GM18519 (cell line): ENCODE measurements around the gene POLR2B.
"Not testable (repeated sequence)": the region's sequence is repeated elsewhere in the genome, so short reads cannot be mapped to it uniquely, and the experiment has no call there.

Experiments used
- ATAC-seq: cut with Tn5 transposase; IDR thresholded peaks from one replicate; pipeline ENCODE4 v1.9.1; 2021; ENCODE audit warnings: mild to moderate bottlenecking, moderate library complexity; ENCODE audit not compliant: unreplicated experiment, low FRiP score

Gene POLR2B

DNA sequence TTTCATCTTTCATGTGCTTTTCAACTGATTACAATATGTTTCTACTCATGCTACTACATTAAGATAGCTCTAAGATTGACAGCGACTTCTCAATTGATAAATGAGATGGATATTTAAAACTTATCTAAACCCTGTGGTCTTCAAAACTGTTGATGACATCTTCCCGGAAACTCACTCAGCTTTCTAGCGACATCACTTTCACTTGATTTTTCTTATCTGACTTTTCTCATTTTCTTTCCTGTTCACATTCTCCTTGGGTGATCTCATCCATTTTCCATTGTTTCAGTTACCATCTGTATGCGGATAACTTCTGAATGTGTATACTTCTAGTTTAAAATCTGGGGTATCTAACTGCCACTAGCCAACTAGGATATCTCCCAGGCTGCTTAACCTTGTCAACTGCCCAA, 3.1 kb downstream of the POLR2B start:
- ATAC-seq = no peak

DNA sequence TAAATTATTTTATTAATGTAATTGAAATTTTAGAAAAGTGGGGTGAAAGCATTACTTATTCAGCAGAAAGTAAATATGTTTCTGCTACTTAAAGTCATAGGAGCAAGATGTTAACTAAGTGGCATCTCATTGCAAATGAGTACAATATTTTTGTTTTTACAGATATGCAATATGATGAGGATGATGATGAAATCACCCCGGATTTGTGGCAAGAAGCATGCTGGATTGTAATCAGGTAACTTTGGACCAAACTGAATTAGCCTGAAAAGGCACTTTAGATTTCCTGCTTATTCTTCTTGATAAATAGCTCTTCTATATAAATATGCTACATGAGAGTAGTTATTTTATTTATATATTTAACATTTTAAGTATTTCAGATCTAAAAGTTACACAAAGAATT, 7.5 kb downstream of the POLR2B start:
- ATAC-seq = no peak

DNA sequence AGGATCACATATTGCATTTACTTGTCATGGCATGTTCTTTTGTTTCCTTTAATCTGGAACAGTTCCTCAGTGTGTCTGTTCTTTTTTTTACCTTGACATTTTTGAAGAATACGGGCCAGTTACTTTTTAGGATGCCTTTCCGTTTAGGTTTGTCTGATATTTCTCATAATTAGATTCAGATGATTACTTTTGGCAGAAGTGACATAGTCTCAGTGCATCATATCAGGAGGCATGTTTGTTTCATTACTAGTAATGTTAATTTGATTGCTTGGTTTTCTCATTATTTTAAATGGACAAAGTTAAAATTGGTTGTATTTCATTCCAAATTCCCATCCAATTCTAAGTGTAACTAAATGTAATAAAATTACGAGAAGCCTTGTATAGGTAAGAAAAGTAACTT, 8.3 kb downstream of the POLR2B start:
- ATAC-seq = no peak

DNA sequence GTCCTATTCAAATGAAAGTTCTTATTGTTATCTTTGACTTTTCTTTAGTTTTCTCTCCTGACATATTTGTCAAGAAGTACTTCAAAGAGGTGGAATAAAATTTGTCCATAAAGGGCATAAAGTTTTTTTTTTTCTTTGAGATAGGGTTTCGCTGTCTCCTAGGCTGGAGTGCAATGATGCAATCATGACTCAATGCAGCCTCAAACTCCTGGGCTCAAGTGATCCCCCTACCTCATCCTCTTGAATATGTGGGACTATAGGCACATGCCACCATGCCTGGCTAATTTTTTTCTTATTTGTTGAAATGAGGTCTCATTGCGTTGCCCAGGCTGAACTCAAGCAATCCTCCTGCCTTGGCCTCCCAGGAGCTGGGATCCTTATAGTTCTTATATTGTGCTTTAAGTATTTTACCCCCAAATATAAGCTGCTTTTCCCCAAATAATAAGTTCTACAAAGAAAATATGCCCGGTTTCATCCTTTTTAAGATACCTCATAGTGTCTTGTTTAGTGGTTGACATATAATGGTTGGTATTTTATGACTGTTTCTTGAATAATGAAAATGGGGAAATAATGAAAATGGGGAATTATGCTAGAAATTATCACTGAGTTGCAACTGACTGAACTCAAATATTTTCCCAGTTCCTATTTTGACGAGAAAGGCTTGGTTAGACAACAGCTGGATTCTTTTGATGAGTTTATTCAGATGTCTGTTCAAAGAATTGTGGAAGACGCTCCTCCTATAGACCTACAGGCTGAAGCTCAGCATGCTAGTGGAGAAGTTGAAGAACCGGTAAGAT, 11.6 kb downstream of the POLR2B start:
- no peak for ATAC-seq

DNA sequence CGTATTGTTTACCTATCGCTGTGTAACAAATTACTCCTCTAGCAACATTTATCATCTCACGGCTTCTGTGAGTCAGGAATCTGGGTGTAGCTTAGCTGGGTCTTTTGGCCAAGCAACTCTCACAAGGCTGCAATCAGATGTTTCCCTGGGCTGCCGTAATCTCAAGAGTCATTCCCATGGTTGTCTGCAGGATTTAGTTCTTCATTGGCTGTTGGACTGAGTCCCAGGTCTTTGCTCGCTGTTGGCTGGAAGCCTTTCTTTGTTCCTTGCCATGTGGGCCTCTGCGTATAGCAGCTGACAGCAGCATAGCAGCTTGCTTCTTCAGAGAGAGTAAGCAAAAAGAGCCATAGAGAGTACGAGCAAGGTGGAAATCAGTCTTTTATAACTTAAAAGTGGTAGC, 16.8 kb downstream of the POLR2B start:
- no peak for ATAC-seq

DNA sequence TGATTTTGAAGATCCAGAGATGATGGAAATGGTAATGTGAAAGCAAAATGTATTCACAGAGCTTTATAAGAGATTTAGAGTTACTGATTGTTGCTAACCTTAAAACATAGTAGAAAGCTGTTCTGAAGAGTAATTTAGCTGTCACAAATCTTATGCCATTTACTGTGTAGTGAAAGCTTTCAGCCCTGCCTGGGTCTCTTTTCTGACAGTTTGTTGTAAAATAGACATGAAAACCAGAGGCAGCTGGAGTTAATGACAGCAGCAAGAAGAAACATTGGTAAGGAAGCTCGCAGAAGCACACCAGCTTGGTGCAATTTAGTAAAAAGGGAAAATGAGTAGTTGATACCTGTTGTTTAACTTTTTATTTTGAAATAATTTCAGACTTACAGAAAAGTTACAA, 21.1 kb downstream of the POLR2B start:
- no peak for ATAC-seq

DNA sequence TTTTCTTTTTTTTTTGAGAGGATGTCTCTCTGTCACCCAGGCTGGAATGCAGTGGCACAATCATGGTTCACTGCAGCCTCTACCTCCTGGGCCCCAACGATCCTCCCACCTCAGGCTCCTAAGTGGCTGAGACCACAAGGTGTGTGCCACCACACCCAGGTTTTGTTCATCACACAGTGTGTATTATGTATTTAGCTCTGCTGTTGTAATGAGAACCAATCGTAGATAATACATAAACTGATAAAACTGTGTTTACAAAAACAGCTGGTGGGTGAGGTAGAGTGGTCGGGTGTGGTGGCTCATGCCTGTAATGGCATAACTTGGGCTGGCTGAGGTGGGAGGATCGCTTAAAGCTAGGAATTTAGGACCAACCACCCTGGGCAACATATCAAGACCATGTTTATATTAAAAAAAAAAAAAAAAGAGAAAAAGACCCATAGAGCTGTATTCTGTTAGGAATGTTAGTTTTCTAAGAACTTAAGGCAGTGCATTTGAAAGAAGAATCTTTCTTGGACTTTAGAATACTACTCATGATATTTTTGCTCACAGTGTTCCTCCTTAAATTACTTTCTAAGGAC, 34.9 kb downstream of the POLR2B start:
- no peak for ATAC-seq

DNA sequence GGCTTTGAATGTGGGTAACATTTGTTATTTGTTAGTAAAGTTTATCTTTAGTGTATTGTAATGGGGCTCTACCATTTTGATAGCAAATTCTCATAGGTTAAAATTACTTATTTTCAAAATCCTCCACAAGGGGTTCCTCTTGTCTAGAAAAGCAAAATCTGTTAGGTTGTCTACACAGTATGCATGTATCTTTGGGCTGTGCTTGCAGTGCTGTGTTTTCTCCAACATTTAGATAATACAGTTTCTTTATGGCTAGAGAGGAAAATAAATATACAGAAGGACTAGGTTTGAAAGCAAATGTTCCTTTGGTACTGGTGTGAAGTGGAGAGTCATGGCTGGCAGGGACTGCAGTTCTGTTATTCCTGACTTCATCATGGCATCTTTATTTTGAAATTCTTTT, 40.3 kb downstream of the POLR2B start:
- no peak for ATAC-seq

DNA sequence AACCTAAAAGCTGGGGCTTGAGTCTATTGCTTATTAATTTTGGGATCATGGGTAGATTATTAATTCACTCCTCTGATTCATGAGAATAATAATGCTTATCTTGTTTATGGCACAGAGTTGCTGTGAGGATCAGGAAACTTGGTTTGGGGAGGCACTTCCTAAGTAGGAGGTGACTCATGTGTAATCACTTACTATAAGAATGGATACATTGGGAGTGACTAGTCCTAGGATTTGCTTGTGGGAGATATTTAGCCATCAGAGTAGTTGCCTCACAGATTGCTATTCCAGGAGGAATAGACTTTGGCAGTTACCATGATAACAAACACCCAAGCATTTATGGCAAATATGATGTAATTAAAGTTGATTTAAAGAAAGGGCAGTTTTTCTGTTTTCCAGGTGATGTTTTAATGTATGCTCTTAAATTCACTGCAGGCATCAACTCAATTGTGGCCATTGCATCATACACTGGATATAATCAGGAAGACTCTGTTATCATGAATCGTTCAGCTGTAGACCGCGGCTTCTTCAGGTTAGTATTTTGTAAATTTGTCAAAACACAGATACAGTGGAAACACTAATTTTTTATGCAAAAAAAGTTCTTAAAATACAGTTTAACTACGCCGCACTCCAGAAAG, 41.9 kb downstream of the POLR2B start:
- no peak for ATAC-seq

DNA sequence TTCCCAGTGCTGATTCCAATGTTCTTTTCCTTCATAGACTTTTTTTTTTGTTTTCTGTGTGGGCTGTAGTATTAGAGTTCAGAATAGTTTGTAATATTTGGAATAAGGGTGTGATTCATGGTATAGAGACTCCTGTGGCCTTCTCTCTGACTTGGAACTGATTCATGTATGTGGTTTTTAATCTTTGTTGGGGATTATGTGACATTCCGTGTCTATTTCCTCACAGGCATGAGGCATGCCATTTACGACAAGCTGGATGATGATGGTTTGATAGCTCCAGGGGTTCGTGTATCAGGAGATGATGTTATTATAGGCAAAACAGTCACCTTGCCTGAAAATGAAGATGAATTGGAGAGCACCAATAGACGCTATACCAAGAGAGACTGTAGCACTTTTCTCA, 44.4 kb downstream of the POLR2B start:
- ATAC-seq = no peak

DNA sequence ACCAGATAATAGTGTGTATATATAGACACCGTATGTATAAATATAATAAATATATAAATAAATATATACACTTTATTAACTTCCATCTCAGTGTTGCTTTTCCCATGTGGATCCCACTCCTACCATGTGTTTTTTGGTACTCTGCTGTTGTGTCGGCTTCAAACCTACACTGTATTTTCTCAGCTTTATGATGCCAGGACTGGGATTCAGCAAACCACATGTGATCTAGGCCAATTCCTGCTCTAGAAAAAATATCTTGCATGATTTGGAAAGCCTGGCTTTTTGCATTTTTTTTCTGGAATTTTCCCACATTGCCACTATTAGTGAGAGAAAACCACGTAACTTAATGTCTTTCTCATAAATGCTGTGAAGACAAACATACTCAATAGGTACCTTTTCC, 55.8 kb downstream of the POLR2B start:
- no peak for ATAC-seq

DNA sequence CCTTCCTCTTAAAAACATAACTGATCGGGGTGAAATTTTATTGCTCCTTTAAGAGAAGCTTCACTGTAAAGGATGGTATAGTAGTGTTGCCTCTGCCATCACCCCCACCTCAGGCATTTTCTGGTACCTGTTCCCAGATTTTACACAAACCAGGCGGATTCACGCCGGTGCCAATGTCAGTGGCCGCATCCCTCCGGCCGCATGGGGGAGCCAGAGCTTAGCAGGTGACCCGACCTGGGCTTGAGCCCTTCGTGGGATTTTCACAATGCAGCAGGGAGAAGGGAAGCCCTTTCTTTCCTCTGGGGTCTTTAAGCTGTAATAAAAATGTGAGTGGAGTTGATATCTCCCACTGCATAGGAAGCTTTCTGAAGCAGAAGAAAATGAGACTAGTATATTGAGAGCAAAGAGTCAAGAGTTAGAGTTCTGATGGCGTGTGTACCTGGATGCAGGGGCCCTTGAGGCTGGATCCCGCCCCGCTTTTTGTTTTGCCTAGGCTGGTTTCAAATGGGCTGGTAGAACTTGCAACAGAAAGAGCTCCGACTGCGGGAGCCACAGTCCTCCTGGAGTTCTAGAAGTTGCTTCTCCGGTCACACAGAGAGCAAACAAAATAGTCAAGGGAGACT, 59.4 kb downstream of the POLR2B start:
- peak; percentile 68 for ATAC-seq

DNA sequence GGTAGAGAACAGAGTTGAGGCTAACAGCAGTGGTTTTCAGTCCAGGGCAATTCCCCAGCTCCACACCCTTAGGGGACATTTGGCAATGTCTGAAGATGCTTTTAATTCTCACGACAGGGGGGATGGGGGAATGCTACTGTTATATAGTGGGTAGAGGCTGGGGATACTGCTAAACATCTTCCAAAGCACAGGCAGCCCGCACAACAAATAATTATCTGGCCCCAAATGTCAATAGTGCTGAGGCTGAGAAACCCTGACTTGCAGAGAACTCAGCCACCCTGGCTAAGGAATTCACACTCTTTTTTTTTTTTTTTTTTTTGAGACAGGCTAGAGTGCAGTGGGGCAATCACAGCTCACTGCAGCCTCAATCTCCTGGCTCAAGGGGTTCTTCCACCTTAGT, 60.6 kb downstream of the POLR2B start:
- ATAC-seq = no peak

DNA sequence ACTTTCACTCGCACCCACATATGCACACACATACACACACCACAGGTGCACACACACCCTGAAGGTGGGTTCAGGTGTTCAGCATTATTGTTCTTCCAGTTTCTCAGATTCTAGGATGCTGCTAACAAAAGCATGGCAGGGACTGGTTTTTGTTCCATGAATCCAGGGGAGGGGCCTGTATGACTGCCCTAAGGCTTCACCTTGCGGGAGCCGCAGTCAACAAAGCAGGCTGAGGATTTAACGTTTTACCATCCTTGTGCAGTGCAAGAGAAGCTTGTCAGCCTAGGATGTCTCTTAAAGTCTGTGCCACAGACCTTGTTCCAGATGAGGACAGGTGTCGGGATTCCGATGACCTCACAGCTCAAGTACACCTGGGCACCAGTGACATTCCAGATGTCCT, 61.8 kb downstream of the POLR2B start:
- ATAC-seq = no peak

DNA sequence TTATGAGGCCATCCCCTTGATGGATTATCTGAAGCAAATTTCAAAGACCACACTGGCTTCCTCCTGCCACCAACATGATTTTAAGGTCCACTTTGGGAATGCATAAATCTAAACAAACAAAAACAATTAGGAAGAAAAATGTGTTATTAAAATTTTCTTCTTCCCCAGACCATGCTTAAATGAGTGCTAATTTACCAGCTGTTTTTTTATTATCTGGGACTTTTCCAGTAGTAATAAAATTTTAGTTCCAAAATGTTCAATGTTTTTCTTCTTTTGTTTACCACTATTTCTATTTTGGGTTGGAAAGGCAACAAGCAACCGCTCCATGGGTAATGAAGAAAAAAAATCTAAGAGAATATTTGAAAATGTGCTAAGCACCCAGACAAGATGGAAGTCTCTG, 62.3 kb downstream of the POLR2B start:
- no peak for ATAC-seq

DNA sequence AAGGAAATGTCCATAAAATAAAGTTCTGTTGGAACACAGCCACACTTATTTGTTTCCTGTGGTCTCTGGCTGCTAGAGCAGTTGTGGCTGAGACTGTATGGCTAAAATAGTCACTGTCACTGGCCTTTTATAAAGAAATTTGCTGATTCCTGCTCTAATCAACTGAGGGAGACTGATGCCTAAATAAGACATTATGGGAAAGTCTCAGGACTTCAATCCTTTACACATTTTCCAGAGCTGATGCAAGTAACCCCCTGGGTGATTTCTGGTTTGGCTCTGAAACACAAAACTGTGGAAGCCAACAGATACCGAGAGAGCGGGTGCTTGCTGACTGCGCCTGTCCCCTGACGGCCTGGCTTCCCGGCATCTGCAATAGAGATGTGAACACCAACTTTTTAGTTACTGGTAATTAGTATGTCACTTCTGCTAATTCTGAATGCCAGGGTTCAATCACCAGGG, 64.0 kb downstream of the POLR2B start:
- ATAC-seq = no peak

DNA sequence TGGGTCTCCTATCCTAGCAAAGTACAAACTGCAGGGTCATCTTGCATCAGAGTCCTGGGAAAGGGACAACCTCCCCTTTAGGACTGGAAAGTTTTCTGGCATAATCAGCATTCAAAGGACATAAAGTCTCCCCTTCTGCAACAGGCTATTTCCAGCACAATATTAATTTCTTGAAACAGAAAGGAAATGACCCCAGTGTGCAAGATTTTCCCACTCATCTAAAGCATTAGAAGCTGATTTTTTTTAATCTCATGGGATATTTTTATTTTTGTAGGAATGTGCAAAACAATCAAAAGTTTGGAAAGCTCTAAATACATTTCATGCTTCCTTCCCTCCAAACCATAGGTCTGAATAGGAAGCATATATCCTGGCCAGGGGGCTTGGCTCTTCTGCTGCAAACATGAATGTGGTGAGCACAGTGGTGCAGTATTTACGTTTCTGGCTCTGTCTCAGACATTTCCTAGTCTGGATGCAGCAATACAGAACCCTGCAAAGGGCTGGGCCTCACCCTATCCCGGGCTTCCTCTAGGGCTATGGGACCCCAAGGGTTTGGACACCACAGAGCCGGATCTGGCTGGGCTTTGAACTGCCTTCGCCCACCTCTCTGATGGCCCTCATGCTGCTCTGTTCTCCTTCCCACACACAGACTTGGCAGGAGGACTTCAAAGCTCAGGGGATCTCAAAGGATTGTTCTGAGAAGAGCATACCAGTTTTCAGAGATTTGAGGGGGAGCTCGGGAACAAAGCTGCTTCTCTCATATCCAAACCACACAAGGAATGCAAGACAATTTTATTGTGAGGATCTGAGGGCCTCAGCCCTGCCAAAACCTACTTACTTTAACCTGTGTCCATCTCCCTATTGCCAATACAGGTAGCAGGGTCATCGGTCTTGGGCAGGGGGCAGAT, 64.9 kb downstream of the POLR2B start:
- ATAC-seq = no peak

DNA sequence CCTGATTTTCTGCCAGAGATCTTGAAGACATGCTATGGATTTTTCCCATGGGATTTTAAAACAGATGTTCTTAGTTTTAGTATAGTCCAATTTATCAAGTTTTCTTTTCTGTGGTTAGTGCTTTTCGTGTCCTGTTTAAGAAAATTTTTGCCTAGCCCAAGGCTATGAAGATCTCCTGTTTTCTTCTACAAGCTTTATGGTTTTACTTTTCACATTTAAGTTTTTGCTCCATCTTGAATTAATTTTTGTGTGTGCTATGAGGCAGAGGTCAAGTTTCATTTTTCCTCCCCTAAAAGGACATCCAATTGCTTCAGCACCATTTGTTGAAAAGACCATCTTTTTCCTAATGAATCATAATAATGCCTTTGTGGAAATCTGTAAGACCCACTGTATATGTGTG, 65.6 kb downstream of the POLR2B start:
- ATAC-seq = no peak

DNA sequence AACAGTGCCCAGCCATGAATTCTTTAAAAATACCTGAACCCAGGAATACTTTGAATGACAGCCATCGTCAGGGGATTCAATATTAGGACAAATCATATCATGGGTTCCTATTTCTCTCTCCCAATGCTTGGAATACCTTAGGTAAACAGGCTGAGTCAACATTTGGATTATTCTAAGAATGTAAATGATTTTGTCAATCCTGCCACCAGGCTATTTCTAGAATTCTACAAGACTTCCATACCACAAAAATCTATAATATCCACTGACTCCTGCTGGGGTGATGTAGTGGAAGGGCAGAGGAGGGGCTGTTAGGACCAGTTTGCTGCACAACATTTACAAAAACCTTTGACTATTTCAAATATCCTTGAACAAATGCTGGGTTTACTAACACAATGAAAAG, 66.3 kb downstream of the POLR2B start:
- no peak for ATAC-seq

DNA sequence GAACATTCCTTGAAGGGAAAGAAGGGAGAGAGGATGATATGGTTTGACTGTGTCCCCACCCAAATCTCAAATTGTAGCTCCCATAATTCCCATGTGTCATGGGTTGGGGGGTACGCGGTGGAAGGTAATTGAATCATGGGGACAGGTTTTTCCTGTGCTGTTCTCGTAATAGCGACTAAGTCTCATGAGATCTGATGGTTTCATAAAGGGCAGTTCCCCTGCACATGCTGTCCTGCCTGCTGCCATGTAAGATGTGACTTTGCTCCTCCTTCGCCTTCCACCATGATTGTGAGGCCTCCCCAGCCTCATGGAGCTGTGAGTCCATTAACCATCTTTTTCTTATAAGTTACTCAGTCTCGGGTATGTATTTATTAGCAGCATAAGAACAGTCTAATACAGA, 68.3 kb downstream of the POLR2B start:
- ATAC-seq = not testable (repeated sequence)
